HL-60 (cell line): Measurements from ENCODE around the gene PHACTR3.

Experiments used
- DNase-seq, 2 experiments: peaks; one replicate each; pipeline ENCODE4 v3.0.0-alpha.2; 2010 to 2020; ENCODE audit warnings: low read depth in 1 of 2, low spot score in 1 of 2
- H3K27ac ChIP-seq: fragments of 250-450 bp; sonication (Bioruptor Pico); replicated peaks from 2 replicates; pipeline ENCODE4 v1.5.1; 2020; ENCODE audit warnings: mild to moderate bottlenecking, moderate library complexity
- H3K27me3 ChIP-seq: fragments of 250-450 bp; sonication (Bioruptor Pico); 2 replicates; pipeline ENCODE4 v1.5.1; 2021; ENCODE audit warnings: mild to moderate bottlenecking, moderate library complexity; ENCODE audit not compliant: insufficient read depth, poor library complexity, severe bottlenecking
- H3K4me3 ChIP-seq: replicated peaks from 2 replicates; pipeline ENCODE4 v1.5.1; 2011; ENCODE audit warnings: mild to moderate bottlenecking, control low read depth, low read length; ENCODE audit not compliant: insufficient read depth
- CTCF ChIP-seq: IDR thresholded peaks from one replicate; pipeline ENCODE4 v1.5.1; 2011; ENCODE audit warnings: low read length, control low read depth, inconsistent platforms; ENCODE audit not compliant: insufficient read depth
- GABPA ChIP-seq: IDR thresholded peaks from 2 replicates; pipeline ENCODE4 v1.6.1; 2012; ENCODE audit warnings: low read depth
- POLR2AphosphoS5 ChIP-seq: IDR thresholded peaks from 2 replicates; pipeline ENCODE4 v1.6.1; 2012; ENCODE audit warnings: low read depth
- REST ChIP-seq: IDR thresholded peaks from 2 replicates; pipeline ENCODE4 v1.6.1; 2012; ENCODE audit warnings: low read depth; ENCODE audit not compliant: insufficient replicate concordance
- SPI1 ChIP-seq: IDR thresholded peaks from 2 replicates; pipeline ENCODE4 v1.6.1; 2012; ENCODE audit warnings: low read depth, mild to moderate bottlenecking, borderline replicate concordance

PHACTR3 gene

DNA sequence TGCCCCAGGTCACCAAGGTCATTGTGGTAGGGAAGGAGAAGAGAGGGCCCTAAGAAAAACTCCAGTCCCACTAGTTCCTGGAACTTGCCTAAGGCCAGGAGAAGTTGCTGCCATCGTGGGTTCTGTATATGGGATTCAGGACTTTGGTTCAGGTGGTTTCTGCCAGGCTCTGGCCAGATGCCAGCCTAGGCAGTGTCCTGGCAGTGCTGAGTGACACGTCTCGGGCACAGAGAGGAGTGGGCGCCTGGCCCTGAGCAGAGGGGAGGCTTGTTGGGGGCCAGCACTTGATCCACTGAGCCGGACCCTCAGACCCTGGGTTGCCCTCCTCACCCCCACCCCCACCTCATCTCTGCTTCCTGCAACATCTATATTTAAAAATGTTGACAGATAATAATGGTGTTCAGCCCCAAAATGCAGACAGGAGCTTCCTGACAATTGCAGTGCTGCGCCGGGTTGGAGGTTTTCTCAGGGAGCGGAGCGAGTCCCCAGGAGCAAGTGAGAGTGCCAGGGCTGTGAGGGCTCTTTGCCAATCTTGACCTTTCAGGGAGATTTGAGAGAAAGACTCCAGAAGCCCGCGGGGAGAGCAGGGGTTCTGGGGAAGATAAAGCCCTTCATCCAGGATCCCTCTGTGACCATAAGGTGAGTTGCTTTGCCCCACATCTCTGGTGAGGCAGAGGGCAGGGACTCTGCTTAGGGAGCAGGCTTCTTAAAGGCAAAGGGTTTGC is 71.9 kb downstream of the PHACTR3 start:
- Histone ChIP-seq H3K27ac (no peak overlapping the region), H3K4me3 (no peak overlapping the region), H3K27me3 (no peaks in the 10 kb centered on the region)
- TF ChIP-seq GABPA: no peak
- TF ChIP-seq POLR2AphosphoS5: no peak
- TF ChIP-seq SPI1: no peak
- TF ChIP-seq CTCF: no peak
- no peak for TF ChIP-seq REST
- DNase-seq: no peak

DNA sequence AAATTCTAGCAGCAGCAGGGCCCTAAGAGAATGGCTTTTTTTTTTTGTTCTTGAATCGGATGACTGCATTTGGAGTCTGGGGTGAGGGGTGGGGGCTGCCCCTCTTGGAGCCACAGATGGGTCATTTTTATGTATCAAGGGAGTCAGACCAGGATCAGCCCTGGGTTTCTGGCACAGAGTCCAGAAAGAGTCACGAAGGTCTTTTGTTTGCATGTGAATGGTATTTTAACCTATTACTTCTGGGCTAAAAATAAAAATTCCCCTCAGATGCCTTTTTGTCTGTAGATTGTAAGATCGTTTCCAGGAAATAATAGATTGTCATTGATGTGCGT is 72.5 kb downstream of the PHACTR3 start:
- Histone ChIP-seq H3K4me3 (no peak overlapping the region), H3K27ac (no peak overlapping the region), H3K27me3 (no peaks in the 10 kb centered on the region)
- TF ChIP-seq SPI1: no peak
- TF ChIP-seq POLR2AphosphoS5: no peak
- no peak for TF ChIP-seq GABPA
- TF ChIP-seq CTCF: no peak
- no peak for TF ChIP-seq REST
- no peak for DNase-seq

- Histone ChIP-seq H3K27ac (no peak overlapping the region), H3K4me3 (no peak overlapping the region), H3K27me3 (no peaks in the 10 kb centered on the region)
- no peak for TF ChIP-seq REST
- TF ChIP-seq CTCF: no peak
- no peak for TF ChIP-seq POLR2AphosphoS5
- DNase-seq: no peak
Measured at GRCh38 chr20:59677586-59677985, 73.2 kb downstream of the PHACTR3 start.
